ENCODE results near the gene OMP.
A peak's percentile ranks its signal among the peaks of the same experiment; 100 is the strongest.

Gene OMP

GRCh38 chr11:77141475-77141874 is 38.8 kb downstream of the OMP start:
- no peak for DNase-seq (ENCODE audit: low spot score)

- DNase-seq (ENCODE audit: low spot score): peak; percentile 28
Observed at GRCh38 chr11:77142091-77142975, 39.7 kb downstream of the OMP start.

- no peak for DNase-seq (ENCODE audit: low spot score)
Observed at GRCh38 chr11:77143405-77144020, 40.9 kb downstream of the OMP start.

- DNase-seq (ENCODE audit: low spot score): no peak
Observed at GRCh38 chr11:77144196-77144856, 41.7 kb downstream of the OMP start.

GRCh38 chr11:77144857-77145428 is 42.3 kb downstream of the OMP start:
- DNase-seq (ENCODE audit: low spot score): no peak

- no peak for DNase-seq (ENCODE audit: low spot score)
Observed at GRCh38 chr11:77146261-77147035, 43.8 kb downstream of the OMP start.

- no peak for DNase-seq (ENCODE audit: low spot score)
Observed at GRCh38 chr11:77147036-77147315, 44.3 kb downstream of the OMP start.

- DNase-seq (ENCODE audit: low spot score): peak; percentile 15
Observed at GRCh38 chr11:77147668-77148321, 45.2 kb downstream of the OMP start.

GRCh38 chr11:77148963-77149715 is 46.5 kb downstream of the OMP start:
- DNase-seq (ENCODE audit: low spot score): no peak

- no peak for DNase-seq (ENCODE audit: low spot score)
Observed at GRCh38 chr11:77149716-77150392, 47.2 kb downstream of the OMP start.

GRCh38 chr11:77150836-77151235 is 48.2 kb downstream of the OMP start:
- no peak for DNase-seq (ENCODE audit: low spot score)

- peak; percentile 71 for DNase-seq (ENCODE audit: low spot score)
Observed at GRCh38 chr11:77151804-77152509, 49.3 kb downstream of the OMP start.

GRCh38 chr11:77152846-77153245 is 50.2 kb downstream of the OMP start:
- no peak for DNase-seq (ENCODE audit: low spot score)

All from activated CD4-positive, alpha-beta T cell treated with anti-CD3 and anti-CD28 coated beads, Interleukin-2, Interleukin-4, amounts not matched to agents 100 ng/mL and 50 ng/mL, durations not matched to agents 16 hours and 8 hours (primary cell).